Right atrium auricular region (tissue), 2 donors: ENCODE data around the gene DCUN1D2. TPM values are rescaled to one million over a fixed set of nuclear protein-coding genes. Genes with fewer than 3 reads are reported as not detected.

Experiments used
- DNase-seq: peaks from one replicate; pipeline ENCODE4 v3.0.0-alpha.2; 2019; ENCODE audit warnings: low spot score
- H3K27ac ChIP-seq, 2 donors: fragments of 200-600 bp; sonication (generic); 1 replicate in 1 of 2; 2 replicates in 1 of 2; pipeline ENCODE4 v1.5.1; 2016 to 2019
- H3K27me3 ChIP-seq, 2 donors: fragments of 200-600 bp; sonication (generic); one replicate each; pipeline versions ENCODE4 v1.5.1 to v1.6.0; 2017 to 2019
- H3K36me3 ChIP-seq: fragments of 200-600 bp; sonication (generic); one replicate; pipeline ENCODE4 v1.5.1; 2016
- H3K4me1 ChIP-seq, 2 donors: fragments of 200-600 bp; sonication (generic); one replicate each; pipeline versions ENCODE4 v1.5.1 to v1.6.0; 2017 to 2019
- H3K4me3 ChIP-seq, 2 donors: fragments of 200-600 bp; sonication (generic); 1 replicate in 1 of 2; 2 replicates in 1 of 2; pipeline ENCODE4 v1.5.1; 2017 to 2019; ENCODE audit warnings: mild to moderate bottlenecking in 1 of 2, moderate library complexity in 1 of 2
- H3K9me3 ChIP-seq, 2 donors: fragments of 200-600 bp; sonication (generic); one replicate each; pipeline ENCODE4 v1.5.1; 2019
- total RNA-seq, 2 donors: library from RNA; depleted of rRNA; stranded (reverse); fragments of >200 nt; gene quantifications; one replicate each; pipeline ENCODE4 v1.1.0, GENCODE V29; 2016
- TF ChIP-seq, protein P1 (sequence below), 2 donors: fragments of 200-600 bp; sonication (generic); IDR thresholded peaks; one replicate each; pipeline ENCODE4 v1.5.1; 2019; ENCODE audit warnings: antibody characterized with exemption in 2 of 2

DCUN1D2 gene
- total RNA-seq, 2 donors from 2014 or later = 45.3 to 65.5 TPM

- peaks cover 0 to 4% of the 10 kb centered on the region in 2 donors for H3K4me1 ChIP-seq
- H3K36me3 ChIP-seq = peaks cover 24% of the 10 kb centered on the region
- no peak overlapping the region for H3K4me3 ChIP-seq
- TF ChIP-seq, protein P1, sequence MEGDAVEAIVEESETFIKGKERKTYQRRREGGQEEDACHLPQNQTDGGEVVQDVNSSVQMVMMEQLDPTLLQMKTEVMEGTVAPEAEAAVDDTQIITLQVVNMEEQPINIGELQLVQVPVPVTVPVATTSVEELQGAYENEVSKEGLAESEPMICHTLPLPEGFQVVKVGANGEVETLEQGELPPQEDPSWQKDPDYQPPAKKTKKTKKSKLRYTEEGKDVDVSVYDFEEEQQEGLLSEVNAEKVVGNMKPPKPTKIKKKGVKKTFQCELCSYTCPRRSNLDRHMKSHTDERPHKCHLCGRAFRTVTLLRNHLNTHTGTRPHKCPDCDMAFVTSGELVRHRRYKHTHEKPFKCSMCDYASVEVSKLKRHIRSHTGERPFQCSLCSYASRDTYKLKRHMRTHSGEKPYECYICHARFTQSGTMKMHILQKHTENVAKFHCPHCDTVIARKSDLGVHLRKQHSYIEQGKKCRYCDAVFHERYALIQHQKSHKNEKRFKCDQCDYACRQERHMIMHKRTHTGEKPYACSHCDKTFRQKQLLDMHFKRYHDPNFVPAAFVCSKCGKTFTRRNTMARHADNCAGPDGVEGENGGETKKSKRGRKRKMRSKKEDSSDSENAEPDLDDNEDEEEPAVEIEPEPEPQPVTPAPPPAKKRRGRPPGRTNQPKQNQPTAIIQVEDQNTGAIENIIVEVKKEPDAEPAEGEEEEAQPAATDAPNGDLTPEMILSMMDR (IDR thresholded peaks at IDR 0.05) = no peak
- H3K27me3 ChIP-seq = no peaks in the 10 kb centered on the region
- no peak for DNase-seq
- H3K9me3 ChIP-seq = no peaks in the 10 kb centered on the region
- no peak overlapping the region for H3K27ac ChIP-seq
These were observed 41.8 kb upstream of the DCUN1D2 start for GRCh38 chr13:113532156-113532806.

DNA sequence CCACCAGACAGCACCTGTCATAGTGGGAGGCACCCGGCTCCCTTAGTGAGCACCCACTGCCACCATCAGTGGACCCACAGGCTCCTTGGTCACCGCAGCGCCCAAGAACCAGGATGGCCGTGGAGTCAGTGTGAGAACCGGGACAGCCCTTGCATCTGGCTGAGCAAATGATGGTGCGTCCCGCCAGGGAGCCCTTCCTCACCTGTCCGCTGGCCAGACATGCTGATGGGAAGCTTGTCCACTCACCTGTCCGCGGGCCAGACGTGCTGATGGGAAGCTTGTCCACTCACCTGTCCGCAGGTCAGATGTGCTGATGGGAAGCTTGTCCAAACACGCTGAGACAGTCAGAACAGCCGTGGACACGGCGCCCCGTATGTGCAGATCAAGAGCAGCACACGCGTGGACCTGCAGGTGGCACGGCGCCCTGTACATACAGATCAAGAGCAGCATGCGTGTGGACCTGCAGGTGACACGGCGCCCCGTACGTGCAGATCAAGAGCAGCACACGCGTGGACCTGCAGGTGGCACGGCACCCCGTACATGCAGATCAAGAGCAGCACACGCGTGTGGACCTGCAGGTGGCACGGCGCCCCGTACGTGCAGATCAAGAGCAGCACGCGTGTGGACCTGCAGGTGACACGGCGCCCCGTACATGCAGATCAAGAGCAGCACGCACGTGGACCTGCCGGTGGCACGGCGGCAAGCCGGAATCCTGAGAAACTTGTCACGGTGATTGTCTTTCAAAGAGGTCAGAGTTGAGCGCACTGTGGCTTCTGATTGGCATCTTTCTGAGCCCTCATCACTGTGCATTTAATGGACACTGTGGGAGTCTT, 40.7 kb upstream of the DCUN1D2 start:
- TF ChIP-seq, protein P1 (IDR thresholded peaks at IDR 0.05) = no peak
- no peaks in the 10 kb centered on the region for H3K9me3 ChIP-seq
- H3K27ac ChIP-seq = no peak overlapping the region
- no peaks in the 10 kb centered on the region for H3K27me3 ChIP-seq
- no peak for DNase-seq
- H3K36me3 ChIP-seq = peaks cover 24% of the 10 kb centered on the region
- no peak overlapping the region for H3K4me3 ChIP-seq
- peaks cover 0 to 4% of the 10 kb centered on the region in 2 donors for H3K4me1 ChIP-seq

GRCh38 chr13:113528813-113529180, 38.3 kb upstream of the DCUN1D2 start:
- TF ChIP-seq, protein P1 (IDR thresholded peaks at IDR 0.05) = no peak
- no peak overlapping the region for H3K4me3 ChIP-seq

GRCh38 chr13:113528101-113528812, 37.7 kb upstream of the DCUN1D2 start:
- no peak for DNase-seq
- TF ChIP-seq, protein P1 (IDR thresholded peaks at IDR 0.05) = no peak
- H3K4me1 ChIP-seq = peaks cover 0 to 4% of the 10 kb centered on the region in 2 donors
- no peak overlapping the region for H3K4me3 ChIP-seq
- H3K9me3 ChIP-seq = no peaks in the 10 kb centered on the region
- no peaks in the 10 kb centered on the region for H3K27me3 ChIP-seq
- H3K27ac ChIP-seq = no peak overlapping the region
- peaks cover 33% of the 10 kb centered on the region for H3K36me3 ChIP-seq

More at GRCh38 chr13:113528813-113529180, 38.3 kb upstream of the DCUN1D2 start:
- Histone ChIP-seq H3K27ac (no peak overlapping the region), H3K9me3 (no peaks in the 10 kb centered on the region), H3K27me3 (no peaks in the 10 kb centered on the region), H3K4me1 (peaks cover 0 to 4% of the 10 kb centered on the region in 2 donors), H3K36me3 (peaks cover 30% of the 10 kb centered on the region)
- DNase-seq = no peak

DNA sequence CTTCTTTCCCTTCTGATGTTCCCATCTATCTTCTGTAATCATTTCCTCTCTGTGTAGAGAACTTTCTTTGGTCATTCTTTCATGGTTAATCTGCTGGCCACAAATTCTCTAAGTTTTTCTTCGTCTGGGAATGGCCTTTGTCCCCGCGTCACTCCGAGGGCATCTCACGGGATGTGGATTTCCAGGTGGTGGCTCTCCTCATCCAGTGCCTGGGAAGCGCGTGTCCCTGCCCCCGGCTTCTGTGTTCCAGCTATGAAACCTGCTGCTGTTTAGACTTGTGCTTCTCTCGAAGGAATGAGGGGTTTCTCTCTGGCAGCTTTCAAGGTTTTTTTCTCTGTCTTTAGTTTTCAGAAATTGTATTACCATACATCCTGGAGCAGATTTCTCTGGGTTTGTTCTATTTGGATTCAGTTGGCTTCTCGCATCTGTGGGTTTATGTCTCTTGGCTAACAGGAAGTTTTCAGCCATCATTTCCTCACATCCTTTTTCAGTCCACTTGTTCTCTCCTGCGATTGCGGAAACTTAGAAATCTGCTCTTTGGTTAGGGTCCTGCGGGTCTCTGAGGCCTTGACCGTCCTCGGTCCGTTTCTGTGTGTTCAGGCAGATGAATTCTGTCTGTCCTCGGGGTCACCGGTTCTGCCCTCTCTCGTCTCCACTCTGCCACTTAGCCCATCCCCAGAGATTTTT, 36.9 kb upstream of the DCUN1D2 start:
- no peaks in the 10 kb centered on the region for H3K27me3 ChIP-seq

More for the DNA sequence above, 36.9 kb upstream of the DCUN1D2 start:
- Histone ChIP-seq H3K4me1 (peaks cover 0 to 3% of the 10 kb centered on the region in 2 donors), H3K9me3 (no peaks in the 10 kb centered on the region), H3K36me3 (peaks cover 36% of the 10 kb centered on the region), H3K4me3 (no peak overlapping the region), H3K27ac (no peak overlapping the region)
- no peak for DNase-seq
- TF ChIP-seq, protein P1 (IDR thresholded peaks at IDR 0.05) = no peak
